GM23248 (cell line): Measurements from ENCODE around the gene DLG2.

Source experiments
- EZH2 ChIP-seq: fragments of 200-600 bp; sonication (generic); IDR thresholded peaks from 2 replicates; pipeline ENCODE4 v1.6.1; 2018; ENCODE audit warnings: antibody characterized with exemption, mild to moderate bottlenecking; ENCODE audit not compliant: insufficient read depth, poor library complexity, severe bottlenecking
- EZH2phosphoT487 ChIP-seq: fragments of 200-600 bp; sonication (generic); IDR thresholded peaks from 2 replicates; pipeline ENCODE4 v1.6.1; 2018; ENCODE audit warnings: antibody characterized with exemption, moderate library complexity, mild to moderate bottlenecking, low read depth; ENCODE audit not compliant: insufficient read depth

GRCh38 chr11:84514436-84514835 lies 1112.7 kb downstream of the DLG2 start:
- TF ChIP-seq EZH2, result no peak
- no peak for TF ChIP-seq EZH2phosphoT487
